Heart right ventricle (tissue), 16 donors: ENCODE data around the gene NGLY1. TPM values are rescaled to one million over a fixed set of nuclear protein-coding genes. Genes with fewer than 3 reads are reported as not detected.

ENCODE experiments used
- ATAC-seq, 8 donors: fragments of 200-7000 bp; cut with Tn5 transposase; one replicate each; pipeline ENCODE4 v1.9.1; 2020; ENCODE audit warnings: mild to moderate bottlenecking in 8 of 8, moderate library complexity in 8 of 8, moderate number of reproducible peaks in 1 of 8
- DNase-seq, 2 donors: peaks; one replicate each; pipeline ENCODE4 v3.0.0-alpha.2; 2020
- H3K27ac ChIP-seq, 10 donors: fragments of 200-600 bp; sonication (generic) in 2 of 10; one replicate each; pipeline versions ENCODE4 v1.5.0 to v1.8.0; 2020 to 2022; ENCODE audit warnings: mild to moderate bottlenecking in 3 of 10
- H3K27me3 ChIP-seq, 7 donors: fragments of 200-600 bp; one replicate each; pipeline ENCODE4 v1.8.0; 2021 to 2022; ENCODE audit warnings: mild to moderate bottlenecking in 2 of 7
- H3K36me3 ChIP-seq, 9 donors: fragments of 200-600 bp; sonication (generic) in 1 of 9; one replicate each; pipeline versions ENCODE4 v1.5.0 to v1.8.0; 2020 to 2022; ENCODE audit warnings: mild to moderate bottlenecking in 2 of 9
- H3K4me1 ChIP-seq, 9 donors: fragments of 200-600 bp; sonication (generic) in 1 of 9; one replicate each; pipeline versions ENCODE4 v1.5.0 to v1.8.0; 2020 to 2022; ENCODE audit warnings: mild to moderate bottlenecking in 4 of 9
- H3K4me3 ChIP-seq, 10 donors: fragments of 200-600 bp; sonication (generic) in 2 of 10; one replicate each; pipeline versions ENCODE4 v1.5.0 to v1.8.0; 2020 to 2022; ENCODE audit warnings: mild to moderate bottlenecking in 7 of 10, moderate library complexity in 2 of 10
- H3K9me3 ChIP-seq, 11 donors: fragments of 200-600 bp in 10 of 11; sonication (generic) in 2 of 11; one replicate each; pipeline versions ENCODE4 v1.5.0 to v1.8.0; 2013 to 2022; ENCODE audit warnings: mild to moderate bottlenecking in 2 of 11, control low read depth in 1 of 11, moderate library complexity in 1 of 11
- CTCF ChIP-seq, 9 donors: fragments of 200-600 bp; sonication (generic) in 2 of 9; IDR thresholded peaks; one replicate each; pipeline versions ENCODE4 v1.5.0 to v1.8.0; 2021 to 2022; ENCODE audit warnings: antibody characterized with exemption in 9 of 9, mild to moderate bottlenecking in 5 of 9, moderate library complexity in 1 of 9
- WGBS, 2 donors: extraction: QIAGEN DNeasy Blood & Tissue Kit; methylation state at CpG; one replicate each; pipeline ENCODE4 v1.1.7; 2013; ENCODE audit warnings: inconsistent platforms in 1 of 2; 5-methylcytosine and 5-hydroxymethylcytosine counted together
- intact Hi-C, 10 donors: fragments of 100-400 bp; cut with DNase I; formaldehyde crosslinking; loops; one replicate each; pipeline versions ENCODE4 v1.11.1 to v1.14.2; 2022
- polyA plus RNA-seq, 2 donors: library from polyadenylated mRNA; stranded (reverse); fragments of 200-250 nt; gene quantifications; one replicate each; pipeline ENCODE4 v1.2.3, GENCODE V29; 2013
- total RNA-seq, 10 donors: library from RNA; stranded (reverse); fragmentation: NEBNext Ultra II Directional in 3 of 10; extraction: Animal tissue kit (Norgen Biotek cat#: 25700) in 3 of 10; gene quantifications; one replicate each; pipeline versions ENCODE4 v1.2.1 to v1.2.4, GENCODE V29; 2021 to 2023
- donor health status: Arrhythmogenic right ventricular cardiomyopathy.
- donor health status: ischemic (EF 13 %, LVEDD 7.1; RV severe dilation, severe dysfunction).
- donor health status: healthy with polysubstance abuse.
- donor health status: DM: no; HTN: yes; CAD: no.
- donor health status: DM: no; HTN: no; CAD: no.
- donor health status: ischemic (EF 25% LVEDD 6.9; RV normal size, moderate dysfunction).
- donor health status: ischemic (EF 25% LVEDD 5.7; RV mildly dilated, moderate dysfunction).
- donor health status: healthy.
- donor health status: DM: yes; HTN: yes; CAD: no.
- donor health status: Ischemic cardiomyopathy.
- donor health status: ischemic (EF 35%, LVEDD 5.7; RV mildly dilated, moderate dysfunction).
- donor health status: nonischemic (EF 11% LVEDD 7.7; RV severe dilation, severe dysfunction).
- donor health status: DM: yes; HTN: yes; CAD: no.
- donor health status: PGD.
- donor health status: ischemic (EF 29% LVEDD 5.4; RV normal size, mild dysfunction).
- donor health status: nonischemic (EF 23%, LVEDD 6.1; RV moderate dilation, normal function).

The NGLY1 gene
- total and polyA plus RNA-seq, 12 donors: 23.4 to 40.3 (median 27.8) TPM

- H3K27me3 ChIP-seq: peaks cover 0 to 4% (median 0%) of the 10 kb centered on the region in 7 donors
- no peak overlapping the region for H3K4me3 ChIP-seq
- no peak for TF ChIP-seq CTCF (IDR thresholded peaks at IDR 0.05)
- ATAC-seq (no peak), DNase-seq (no peak)
- H3K27ac ChIP-seq: no peak overlapping the region
- 79 to 80% methylated on average over 6 of the region's 6 CpGs for WGBS, 2 donors
- H3K36me3 ChIP-seq: no peaks in the 10 kb centered on the region
- intact Hi-C loops: no loop called here
- H3K9me3 ChIP-seq: peaks cover 0 to 14% (median 0%) of the 10 kb centered on the region in 11 donors
- H3K4me1 ChIP-seq: no peaks in the 10 kb centered on the region
These were observed 47.4 kb upstream of the NGLY1 start for GRCh38 chr3:25830373-25831280.

- no peak overlapping the region for H3K4me3 ChIP-seq
- H3K27ac ChIP-seq: no peak overlapping the region
- no peak for ATAC-seq
- no peaks in the 10 kb centered on the region for H3K36me3 ChIP-seq
- DNase-seq: no peak
- peaks cover 0 to 14% (median 0%) of the 10 kb centered on the region in 11 donors for H3K9me3 ChIP-seq
- intact Hi-C loops: no loop called here
- TF ChIP-seq CTCF (IDR thresholded peaks at IDR 0.05): no peak
- H3K27me3 ChIP-seq: no peaks in the 10 kb centered on the region
- no peaks in the 10 kb centered on the region for H3K4me1 ChIP-seq
- WGBS, 2 donors: 75 to 81% methylated on average over 2 of the region's 2 CpGs
These were observed 43.3 kb upstream of the NGLY1 start for GRCh38 chr3:25826510-25826909.

- Histone ChIP-seq H3K36me3 (no peaks in the 10 kb centered on the region), H3K4me1 (peaks cover 0 to 7% (median 0%) of the 10 kb centered on the region in 9 donors), H3K9me3 (no peaks in the 10 kb centered on the region), H3K4me3 (no peak overlapping the region), H3K27me3 (no peaks in the 10 kb centered on the region), H3K27ac (no peak overlapping the region)
- no peak for DNase-seq
- intact Hi-C loops: no loop called here
- 89 to 92% methylated on average over 3 of the region's 3 CpGs for WGBS, 2 donors
- TF ChIP-seq CTCF (IDR thresholded peaks at IDR 0.05): no peak
- ATAC-seq: no peak
These were observed 40.1 kb upstream of the NGLY1 start for GRCh38 chr3:25823314-25823713.

- H3K27ac ChIP-seq: no peak overlapping the region
- no peaks in the 10 kb centered on the region for H3K9me3 ChIP-seq
- H3K4me3 ChIP-seq: no peak overlapping the region
- TF ChIP-seq CTCF (IDR thresholded peaks at IDR 0.05): no peak
- ATAC-seq (no peak), DNase-seq (no peak)
- peaks cover 0 to 4% (median 0%) of the 10 kb centered on the region in 7 donors for H3K27me3 ChIP-seq
- H3K36me3 ChIP-seq: no peaks in the 10 kb centered on the region
- H3K4me1 ChIP-seq: peaks cover 0 to 7% (median 0%) of the 10 kb centered on the region in 9 donors
- 70 to 83% methylated on average over 4 of the region's 4 CpGs for WGBS, 2 donors
- intact Hi-C loops: no loop called here
These were observed 38.7 kb upstream of the NGLY1 start for GRCh38 chr3:25821746-25822573.
